Muscle of arm (tissue), 12 donors: Measurements from ENCODE around the gene ICAM3. TPM values are rescaled to one million over a fixed set of nuclear protein-coding genes. Genes with fewer than 3 reads are reported as not detected.
"Not testable (repeated sequence)": the region's sequence is repeated elsewhere in the genome, so short reads cannot be mapped to it uniquely, and the experiment has no call there.

Source experiments
- DNase-seq: peaks from one replicate; pipeline ENCODE4 v3.0.0-alpha.2; 2013
- polyA plus RNA-seq, 12 donors: library from polyadenylated mRNA; unstranded; fragments of 120-200 nt; gene quantifications; one replicate each; pipeline ENCODE4 v1.2.1, GENCODE V29; 2013; ENCODE audit not compliant: insufficient read length in 12 of 12

ICAM3 gene
- polyA plus RNA-seq, 12 donors: 4.6 to 10.4 (median 5.3) TPM; not detected in 2

DNA sequence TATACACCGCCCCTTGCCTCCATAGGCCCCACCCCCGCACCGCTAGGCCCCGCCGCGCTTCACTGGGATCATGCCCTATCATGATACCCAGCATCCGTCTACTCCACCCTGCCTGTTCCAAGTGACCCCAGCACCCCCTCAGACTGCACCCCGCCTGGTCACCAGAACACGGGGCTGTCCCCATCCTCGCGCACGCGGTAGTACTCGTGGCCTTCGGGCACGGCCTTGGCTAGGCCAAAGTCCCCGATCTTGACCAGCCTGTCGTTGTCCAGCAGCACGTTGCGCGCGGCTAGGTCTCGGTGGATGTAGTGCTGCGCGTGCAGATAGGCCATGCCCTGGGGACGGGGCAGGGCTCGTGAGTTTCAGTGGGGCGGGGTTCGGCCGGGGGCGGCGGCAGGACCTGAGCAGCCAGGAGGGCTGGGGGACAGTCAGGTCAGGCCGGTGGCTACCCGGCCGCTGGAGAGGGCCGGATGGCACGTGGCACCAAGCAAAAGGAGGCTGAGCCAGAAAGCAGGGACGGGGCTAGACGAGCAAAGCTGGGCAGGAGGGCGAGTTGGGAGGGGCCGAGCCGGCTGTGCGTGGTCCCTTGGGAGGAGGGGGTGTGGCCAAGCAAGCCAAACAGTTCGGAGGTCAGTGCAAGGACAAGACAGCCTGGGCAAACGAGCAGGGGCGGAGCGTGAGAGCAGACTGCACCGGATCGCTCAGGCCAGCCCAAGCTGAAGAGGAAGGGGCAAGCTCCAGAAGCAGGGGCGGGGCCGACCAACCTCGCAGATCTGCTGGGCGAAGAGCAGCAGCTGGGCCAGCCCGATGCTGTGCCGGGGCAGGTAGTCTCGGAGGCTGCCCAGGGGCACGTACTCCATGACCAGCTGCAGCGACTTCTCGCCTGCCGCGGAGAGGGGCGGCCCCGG is 13.6 kb upstream of the ICAM3 start:
- peak; percentile 36 for DNase-seq

DNA sequence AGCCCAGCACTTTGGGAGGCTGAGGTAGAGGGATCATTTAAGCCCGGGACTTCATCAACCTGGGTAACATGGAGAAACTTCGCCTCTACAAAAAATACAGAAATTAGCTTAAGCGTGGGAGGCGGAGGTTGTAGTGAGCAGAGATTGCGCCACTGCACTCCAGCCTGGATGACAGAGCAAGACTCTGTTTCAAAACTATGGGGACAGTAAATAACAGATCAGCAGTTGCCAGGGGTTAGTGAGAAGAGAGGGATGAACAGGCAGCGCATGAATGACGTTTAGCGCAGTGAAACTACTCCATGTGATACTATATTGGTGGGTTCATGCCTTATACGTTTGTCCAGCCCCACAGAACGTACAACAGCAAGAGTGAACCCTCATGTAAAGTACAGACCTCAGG is 7.1 kb upstream of the ICAM3 start:
- no peak for DNase-seq

DNA sequence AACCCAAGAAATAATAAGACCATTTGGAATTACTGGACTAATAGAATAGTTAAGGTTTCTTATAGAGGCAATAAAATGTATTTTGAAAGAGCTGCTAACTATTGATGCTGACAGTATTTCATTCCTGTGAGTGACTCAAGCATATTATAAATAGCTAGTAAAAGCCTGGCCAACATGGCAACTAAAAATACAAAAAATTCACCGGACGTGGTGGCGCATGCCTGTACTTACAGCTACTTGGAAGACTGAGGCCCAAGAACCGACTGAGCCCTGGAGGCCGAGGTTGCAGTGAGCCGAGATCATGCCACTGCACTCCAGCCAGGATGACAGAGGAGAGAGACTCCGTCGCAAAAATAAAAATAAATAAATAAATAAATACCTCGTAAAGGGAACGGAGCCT is 5.4 kb upstream of the ICAM3 start:
- DNase-seq: no peak

DNA sequence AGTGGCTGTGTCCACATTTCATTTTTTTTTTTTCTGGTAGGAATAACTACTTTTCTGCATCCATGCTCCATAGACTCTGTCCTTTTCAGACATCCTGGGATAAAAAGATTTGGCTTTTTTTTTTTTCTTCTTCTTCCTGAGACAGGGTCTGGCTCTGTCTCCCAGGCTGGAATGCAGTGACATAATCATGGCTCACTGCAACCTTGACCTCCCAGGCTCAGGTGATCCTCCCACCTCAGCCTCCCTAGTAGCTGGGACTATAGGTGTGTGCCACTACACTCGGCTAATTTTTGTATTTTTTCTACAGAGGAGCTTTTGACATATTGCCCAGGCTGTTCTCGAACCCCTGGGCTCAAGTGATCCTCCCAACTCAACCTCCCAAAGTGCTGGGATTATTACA is 4.1 kb upstream of the ICAM3 start:
- DNase-seq: no peak

DNA sequence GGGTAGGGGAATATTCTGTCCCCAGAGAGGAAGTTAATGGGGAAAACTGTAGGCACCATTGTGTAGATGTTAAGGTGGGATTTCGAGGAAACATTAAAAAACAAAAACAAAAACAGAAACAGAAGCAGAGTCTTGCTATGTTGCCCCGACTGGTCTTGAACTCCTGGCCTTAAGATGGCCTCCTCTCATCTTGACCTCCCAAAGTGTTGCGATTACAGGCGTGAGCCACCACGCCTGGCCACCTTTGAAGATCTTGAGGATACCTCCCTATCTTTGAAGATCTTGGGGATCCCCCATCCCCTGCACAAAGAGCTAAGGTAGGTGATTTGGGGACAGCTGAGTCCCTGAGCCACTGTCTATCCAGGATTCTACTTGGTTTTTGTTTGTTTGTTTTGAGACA is 553 bp upstream of the ICAM3 start:
- no peak for DNase-seq

DNA sequence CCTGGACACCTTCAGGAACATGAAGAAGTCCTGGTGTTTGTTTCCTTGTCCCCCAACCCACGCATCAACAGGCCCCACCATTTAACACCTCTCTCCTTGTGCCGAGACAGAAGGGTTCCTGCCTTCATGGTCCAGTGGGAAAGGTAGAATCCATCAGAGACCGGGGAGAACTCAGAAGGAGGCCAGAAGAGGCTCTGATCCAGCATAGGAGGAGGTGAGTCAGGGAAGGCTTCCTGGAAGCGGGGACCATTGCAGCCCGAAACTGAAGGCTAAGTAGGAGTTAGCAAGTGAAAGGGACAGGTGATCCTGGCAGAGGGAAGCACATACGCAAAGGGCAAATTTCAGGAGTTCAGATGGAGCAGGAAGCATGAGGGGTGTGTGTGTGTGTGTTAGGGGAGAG is 484 bp downstream of the ICAM3 start:
- no peak for DNase-seq

DNA sequence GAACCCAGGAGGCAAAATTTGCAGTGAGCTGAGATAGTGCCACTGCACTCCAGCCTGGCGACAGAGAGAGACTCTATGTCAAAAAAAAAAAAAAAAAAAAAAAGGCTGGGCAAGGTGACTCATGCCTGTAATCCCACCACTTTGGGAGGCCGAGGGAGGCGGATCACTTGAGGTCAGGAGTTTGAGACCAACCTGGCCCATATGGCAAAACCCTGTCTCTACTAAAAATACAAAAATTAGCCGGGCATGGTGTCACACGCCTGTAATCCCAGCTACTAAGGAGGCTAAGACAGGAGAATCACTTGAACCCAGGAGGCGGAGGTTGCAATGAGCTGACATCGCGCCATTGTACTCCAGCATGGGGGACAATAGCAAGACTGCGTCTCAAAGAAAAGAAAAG is 2.7 kb downstream of the ICAM3 start:
- not testable (repeated sequence) for DNase-seq

DNA sequence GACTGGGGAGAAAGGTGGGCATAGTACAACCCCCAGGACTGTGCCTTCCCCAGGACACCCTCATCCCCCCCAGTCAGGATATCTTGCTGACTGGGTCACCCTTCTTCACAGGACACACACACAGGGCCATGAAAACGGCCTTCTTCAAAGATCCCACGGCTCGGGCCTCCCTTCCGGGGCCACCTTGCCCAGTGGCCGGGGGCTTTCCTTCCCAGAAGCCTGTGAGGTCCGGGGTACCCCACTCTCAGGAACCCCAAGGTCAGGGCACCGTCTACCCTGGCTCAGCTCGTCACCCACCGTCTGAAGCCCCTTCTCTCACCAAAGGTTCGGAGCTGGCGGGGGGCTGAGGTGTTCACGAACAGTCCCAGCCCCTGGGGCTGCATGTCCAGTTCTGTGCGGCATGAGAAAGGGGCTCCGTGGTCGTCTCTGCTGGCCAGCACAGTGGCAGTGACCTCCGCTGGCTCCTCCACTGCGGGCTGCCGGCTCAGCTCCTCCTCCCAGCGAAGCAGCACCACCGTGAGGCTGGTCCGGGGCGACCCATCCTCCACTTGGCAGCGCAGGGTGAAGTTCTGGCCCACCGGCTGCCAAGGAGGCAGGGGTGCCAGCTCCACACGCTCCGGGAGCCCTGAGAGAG is 4.0 kb downstream of the ICAM3 start:
- no peak for DNase-seq

DNA sequence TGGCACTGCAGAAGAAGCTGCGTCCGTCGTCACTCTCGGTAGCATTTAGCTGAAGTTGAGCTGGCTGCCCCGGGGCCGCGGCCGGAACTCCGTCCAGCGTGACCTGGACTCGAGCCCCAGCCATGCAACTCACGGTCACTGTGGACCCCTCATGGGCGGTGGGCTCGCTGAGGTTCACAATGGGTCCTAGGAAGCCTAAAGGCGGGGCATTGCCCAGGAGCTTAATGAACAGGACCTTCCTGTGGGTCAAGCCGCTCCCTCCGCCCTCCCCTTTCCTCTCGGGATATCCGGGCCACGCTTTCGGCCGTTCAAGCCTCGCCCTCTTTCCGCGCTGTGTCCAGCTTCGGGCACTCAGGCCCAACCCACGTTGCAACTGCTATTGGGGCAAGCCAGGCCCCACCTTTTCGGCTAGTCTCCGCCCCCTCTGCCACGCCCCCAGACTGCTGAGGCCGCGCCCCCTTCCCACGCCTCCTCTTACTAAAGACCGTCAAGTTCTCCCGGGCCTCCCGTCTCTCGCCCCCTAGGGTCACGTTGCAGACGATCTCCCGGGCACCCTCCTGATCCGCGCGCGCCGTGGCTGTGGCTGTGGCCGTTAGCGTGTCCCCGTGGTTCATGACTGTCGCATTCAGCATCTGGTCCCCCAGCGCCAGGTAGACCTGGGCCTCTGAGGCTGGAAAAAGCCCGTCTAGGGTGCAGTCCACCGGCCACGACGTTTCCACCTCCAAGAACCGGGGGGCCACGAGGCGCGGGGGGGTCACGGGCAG is 4.7 kb downstream of the ICAM3 start:
- peak; percentile 85 for DNase-seq

DNA sequence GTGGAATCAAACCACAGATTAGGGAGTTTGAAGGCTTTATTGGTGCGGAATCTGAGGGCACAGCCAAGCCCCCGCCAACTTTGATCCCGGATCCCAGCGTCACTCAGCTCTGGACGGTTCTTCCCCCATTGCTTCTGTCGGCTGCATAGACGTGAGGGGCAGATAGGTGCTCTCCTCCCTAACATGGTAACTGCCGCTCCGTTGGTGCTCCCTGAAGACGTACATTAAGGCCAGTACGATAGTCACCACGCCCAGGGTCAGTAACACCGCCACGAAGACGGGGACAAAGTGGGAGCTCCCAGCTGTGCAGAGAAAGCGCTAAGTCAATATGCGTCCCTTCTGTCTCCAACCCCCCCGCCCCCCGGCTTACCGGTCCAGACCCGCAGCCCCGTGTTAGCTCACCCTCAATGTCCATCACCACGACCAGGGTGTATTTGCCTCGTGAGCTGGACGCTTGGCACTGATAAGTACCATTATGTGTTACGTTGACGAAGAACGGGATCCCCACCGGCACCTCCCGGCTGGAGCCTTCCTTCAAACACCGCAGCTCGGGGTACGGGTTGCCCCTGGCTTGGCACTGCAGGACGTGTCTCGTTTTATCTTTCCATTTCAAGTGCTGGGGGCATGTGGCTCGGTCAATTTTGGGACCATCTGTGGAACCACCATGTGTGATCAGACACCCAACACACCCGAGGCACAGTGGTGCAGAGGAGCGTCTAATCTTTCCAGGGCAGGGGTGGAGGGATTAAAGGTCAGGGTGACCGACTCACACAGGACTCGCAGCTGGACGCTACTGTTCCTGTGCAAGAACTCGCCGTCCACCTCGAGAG is 5.5 kb downstream of the ICAM3 start:
- DNase-seq: no peak

DNA sequence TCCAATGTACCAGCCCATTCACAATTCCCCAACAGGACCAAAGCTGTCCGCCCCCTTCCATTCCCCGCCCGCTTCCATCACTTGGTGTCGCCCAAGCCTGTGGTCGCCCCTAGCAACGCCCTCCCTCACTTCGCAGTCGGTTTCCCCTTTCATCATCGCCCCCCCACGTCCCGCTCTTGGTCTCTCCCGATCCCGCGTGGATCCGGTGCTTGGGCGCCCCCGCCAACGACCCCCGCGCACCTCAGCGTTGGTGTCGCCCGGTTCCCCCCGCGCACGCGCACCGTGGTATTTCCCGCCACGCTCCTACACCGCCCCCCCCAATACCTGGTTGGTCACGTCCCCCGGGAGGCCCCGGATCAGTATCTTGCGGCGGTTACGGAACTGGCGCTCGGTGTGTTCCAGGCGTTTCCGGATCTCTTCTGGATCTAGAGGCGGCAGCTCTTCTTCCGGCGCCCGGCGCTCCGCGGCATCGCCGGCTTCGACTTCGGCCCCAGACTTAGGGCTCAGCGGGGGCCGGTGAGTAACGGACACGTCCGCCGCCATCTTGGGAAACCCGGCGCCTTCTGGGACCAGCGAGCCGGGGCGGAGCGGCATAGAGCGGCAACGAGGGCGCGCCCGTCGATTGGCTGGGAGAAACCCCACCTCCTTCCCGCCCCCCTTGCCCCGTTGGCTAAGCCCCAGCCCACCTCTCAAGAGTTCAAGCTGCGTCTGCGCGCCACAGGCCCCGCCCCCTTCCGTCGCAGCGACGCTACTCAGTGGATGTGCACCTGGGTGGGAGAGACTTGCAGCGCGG is 6.3 kb downstream of the ICAM3 start, which contains the start of gene RAVER1:
Gene RAVER1 (minus strand): TSS at position 565 of the 793 bp plus-strand sequence. CDS start 22 bp downstream, at position 543.
- peak; percentile 98 for DNase-seq

DNA sequence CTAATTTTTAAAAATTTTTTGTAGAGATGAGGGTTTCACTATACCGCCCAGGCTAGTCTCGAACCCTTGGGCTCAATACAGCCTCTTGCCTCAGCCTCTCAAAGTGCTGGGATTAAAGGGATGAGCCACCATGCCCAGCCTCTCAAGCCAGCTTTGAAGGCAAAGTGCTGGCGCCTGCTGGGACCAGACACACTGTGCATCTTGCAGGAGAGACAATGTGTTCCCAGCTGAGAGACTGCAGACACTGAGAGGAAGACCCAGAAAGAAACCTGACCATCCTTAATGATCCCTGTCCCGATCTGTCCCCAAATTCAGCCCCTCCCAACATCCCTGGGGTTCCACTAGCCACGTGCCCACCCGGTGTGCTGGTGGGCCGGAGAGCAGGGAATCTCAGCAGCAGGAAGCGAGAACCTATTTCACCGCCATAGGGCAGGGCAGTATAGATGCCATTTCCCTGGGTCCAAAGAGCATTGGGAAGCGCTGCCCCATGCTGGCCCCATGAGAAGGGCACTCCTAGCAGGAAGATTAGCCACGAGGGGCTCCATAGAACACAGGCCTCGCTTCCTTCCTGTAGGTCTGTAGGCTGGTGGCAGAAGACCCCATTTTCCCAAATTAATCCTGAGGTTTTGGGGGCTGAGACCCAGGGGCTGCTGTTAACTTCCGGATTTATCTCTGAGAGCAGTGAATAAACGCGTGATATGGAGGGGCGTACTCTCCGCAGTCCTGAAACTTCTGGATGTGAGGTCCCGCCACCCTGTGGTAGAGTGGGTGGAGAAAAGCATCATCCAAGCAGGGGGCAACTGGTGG is 7.1 kb downstream of the ICAM3 start:
- no peak for DNase-seq

DNA sequence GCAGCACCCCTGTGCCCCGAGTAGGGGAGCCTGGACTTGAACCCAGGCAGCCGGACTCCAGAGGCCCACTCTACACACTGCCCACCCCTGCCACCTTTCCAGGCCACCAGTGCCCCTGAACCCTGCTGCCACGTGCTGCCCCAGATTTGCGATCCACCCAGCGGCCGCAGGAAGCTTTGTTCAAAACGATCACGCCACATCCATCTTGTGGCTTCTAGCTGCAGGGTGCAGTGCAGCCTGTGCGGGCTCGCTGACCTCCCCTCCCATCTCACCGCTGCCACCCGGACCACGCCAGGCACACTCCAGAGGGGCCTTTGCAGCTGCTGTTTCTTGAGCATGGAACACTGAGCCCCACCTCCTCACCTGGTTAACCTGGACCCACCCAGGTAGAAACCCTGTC is 9.9 kb downstream of the ICAM3 start:
- DNase-seq: no peak

DNA sequence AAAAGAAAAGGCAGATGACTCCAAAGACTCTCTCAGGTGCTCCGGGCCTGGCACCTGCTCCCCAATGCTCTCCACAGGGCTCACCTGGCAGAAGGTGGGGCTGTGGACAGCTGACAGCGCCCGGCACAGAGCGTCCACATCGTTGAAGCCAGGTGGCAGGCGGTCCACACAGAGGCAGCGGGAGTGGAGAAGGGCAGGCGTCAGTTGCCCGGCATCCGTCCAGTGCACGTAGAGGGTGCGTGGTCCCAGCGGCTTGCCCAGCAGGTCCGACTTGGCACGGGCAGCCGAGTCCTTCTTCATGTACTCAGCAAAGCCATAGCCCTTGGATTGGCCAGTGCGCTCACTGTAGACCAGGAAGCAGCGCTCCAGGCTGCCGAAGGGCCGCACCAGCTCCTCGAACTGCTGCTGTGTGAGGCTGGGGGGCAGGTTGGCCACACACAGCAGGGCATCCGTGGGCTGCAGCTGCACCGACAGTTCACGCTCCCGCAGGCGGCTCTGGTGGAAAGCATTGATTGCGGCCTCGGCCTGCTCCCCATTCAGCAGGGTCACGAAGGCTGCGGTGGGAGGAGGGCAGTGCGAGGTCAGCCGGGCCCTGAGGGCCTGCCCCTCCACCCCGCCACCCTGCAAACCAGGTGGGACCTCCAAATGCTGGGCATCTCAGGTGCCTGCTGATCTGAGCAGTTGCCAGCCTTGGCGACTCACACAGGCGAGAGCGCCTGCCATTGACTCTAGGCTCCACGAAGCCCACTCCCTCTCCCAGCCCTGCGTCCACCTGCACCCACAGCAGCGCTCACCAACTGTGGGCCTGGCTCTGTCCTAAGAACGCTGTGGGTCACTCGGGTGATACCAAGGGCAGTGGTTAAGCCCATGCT is 10.6 kb downstream of the ICAM3 start:
- no peak for DNase-seq

DNA sequence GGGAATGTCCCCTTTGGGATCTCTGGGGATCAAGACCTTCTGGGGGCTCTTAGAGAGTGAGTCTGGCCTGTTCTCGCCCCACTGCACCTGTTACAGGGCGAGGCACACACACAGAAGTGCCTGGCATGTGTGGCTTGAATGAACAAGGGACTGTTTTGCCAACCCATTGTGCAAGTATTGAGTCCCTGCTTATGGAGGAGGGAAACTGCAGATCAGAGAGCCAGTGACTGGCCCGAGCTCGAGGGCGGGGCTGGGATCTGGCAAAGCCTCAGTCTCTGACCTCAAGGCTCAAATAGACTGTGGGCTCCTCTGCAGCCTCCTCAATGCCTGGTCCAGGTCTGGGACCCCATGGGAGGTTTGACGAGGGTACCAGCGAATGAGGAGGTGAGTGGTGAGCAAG is 11.6 kb downstream of the ICAM3 start:
- DNase-seq: no peak

DNA sequence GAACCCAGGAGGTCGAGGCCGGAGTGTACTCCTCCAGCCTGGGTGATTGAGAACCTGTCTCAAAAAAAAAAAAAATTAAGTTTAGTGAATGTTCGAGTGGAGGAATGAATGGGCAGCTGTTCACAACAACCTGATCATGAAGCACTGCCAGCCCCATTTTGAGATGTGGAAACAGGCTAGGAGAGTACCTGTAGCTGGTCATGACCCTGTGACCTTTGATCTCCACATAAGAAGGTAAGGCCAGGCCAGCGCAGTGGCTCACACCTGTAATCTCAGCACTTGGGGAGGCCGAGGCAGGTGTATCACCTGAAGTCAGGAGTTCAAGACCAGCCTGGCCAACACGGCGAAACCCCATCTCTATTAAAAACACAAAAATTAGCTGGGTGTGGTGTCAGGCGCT is 13.7 kb downstream of the ICAM3 start:
- DNase-seq: no peak

DNA sequence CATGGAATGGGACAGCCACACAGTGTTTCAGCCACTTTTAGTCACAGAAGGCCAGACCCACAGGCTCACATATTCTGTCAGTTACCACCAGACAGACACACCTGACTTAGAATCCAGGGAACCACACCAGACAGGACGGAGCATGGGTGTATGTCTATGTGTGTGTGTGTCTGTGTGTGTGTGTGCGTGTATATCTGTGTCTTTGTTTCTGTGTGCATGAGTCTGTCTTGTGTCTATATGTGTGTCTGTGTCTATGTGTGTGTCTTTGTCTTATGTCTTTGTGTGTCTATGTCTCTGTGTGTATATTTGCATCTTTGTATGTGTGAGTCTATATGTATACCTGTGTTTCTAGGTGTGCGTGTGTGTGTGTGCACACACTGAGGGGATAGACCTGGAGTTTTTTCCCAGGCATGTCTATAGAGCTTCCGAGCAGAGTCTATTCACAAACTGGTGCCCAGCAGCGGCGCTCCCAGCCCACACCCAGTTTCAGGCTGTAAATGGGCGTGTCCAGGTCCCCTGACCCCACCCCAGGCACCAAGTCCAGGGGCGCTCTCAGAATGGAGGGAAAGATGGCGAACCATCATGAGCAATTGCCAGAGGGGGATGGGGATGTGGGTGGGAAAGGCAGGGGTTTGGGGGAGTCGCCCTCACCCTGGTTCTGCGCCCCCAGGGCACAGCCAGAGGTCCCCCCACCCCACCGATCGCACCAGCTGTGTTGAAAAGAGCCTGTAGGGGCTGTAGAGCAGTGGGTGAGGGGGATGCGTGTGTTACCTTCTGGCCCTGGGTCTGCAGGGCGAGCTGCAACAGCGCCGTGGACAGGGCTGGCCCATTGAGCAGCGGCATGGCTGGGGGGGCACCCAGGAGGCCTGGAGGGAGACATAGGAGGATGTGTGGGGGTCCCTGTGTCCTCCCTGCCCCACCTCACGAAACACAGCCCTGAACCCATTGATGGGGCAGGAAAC is 17.3 kb downstream of the ICAM3 start:
- DNase-seq: no peak

DNA sequence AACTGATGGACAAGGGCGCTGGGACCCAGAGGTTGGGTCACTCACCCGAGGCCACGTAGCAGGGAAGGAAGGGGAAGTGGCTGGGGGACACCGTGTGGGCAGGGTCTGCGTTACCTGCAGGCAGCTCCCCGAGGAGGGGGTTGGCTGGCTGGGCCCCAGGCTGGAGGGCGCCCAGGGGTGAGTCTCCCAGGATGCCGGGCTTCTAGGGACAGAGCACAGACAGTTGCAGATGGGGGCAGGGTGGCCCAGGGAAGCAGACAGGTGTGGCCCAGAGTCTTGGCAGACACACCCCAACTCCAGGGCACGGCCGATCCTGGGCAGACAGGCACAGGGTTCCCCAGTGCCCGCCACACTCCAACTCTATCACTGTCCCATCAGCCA is 18.0 kb downstream of the ICAM3 start:
- DNase-seq: no peak
